Fibroblast of pulmonary artery (primary cell): ENCODE data around the gene SSRP1.
"Not testable (repeated sequence)": the region's sequence is repeated elsewhere in the genome, so short reads cannot be mapped to it uniquely, and the experiment has no call there.

ENCODE experiments used
- DNase-seq: peaks from one replicate; pipeline ENCODE4 v3.0.0-alpha.2; 2010; ENCODE audit warnings: low read depth
- H3K4me3 ChIP-seq: replicated peaks from 2 replicates; pipeline ENCODE4 v1.5.1; 2011; ENCODE audit warnings: low read depth, mild to moderate bottlenecking, control low read depth, low read length, moderate library complexity
- CTCF ChIP-seq: IDR thresholded peaks from 2 replicates; pipeline ENCODE4 v1.5.1; 2011; ENCODE audit warnings: mild to moderate bottlenecking, control low read depth, low read length, inconsistent platforms; ENCODE audit errors: missing control alignments

The SSRP1 gene

GRCh38 chr11:57364851-57365660 is 29.4 kb upstream of the SSRP1 start:
- no peak for DNase-seq
- H3K4me3 ChIP-seq: no peak overlapping the region
- no peak for TF ChIP-seq CTCF

GRCh38 chr11:57363131-57364080 is 27.7 kb upstream of the SSRP1 start:
- TF ChIP-seq CTCF: no peak
- DNase-seq: no peak
- no peak overlapping the region for H3K4me3 ChIP-seq

- no peak for DNase-seq
- no peak for TF ChIP-seq CTCF
- H3K4me3 ChIP-seq: no peak overlapping the region
Observed at GRCh38 chr11:57361926-57362325, 26.2 kb upstream of the SSRP1 start.

GRCh38 chr11:57361420-57361819 is 25.7 kb upstream of the SSRP1 start:
- H3K4me3 ChIP-seq, DNase-seq: not testable (repeated sequence)

GRCh38 chr11:57360991-57361390 is 25.3 kb upstream of the SSRP1 start:
- no peak for DNase-seq
- no peak overlapping the region for H3K4me3 ChIP-seq
- no peak for TF ChIP-seq CTCF

- H3K4me3 ChIP-seq: no peak overlapping the region
- TF ChIP-seq CTCF: no peak
- no peak for DNase-seq
Observed at GRCh38 chr11:57359896-57360690, 24.4 kb upstream of the SSRP1 start.

- TF ChIP-seq CTCF: no peak
- H3K4me3 ChIP-seq: no peak overlapping the region
- DNase-seq: no peak
Observed at GRCh38 chr11:57359396-57359795, 23.7 kb upstream of the SSRP1 start.
